Natural killer cell treated with Interleukin-12 subunit alpha and Interleukin-12 subunit beta and Interleukin-15 and Interleukin-18, amount 100 ng/mL, for 72 hours (primary cell): ENCODE data around the gene PLPP7. TPM values are rescaled to one million over a fixed set of nuclear protein-coding genes. Genes with fewer than 3 reads are reported as not detected.
"Not testable (repeated sequence)": the region's sequence is repeated elsewhere in the genome, so short reads cannot be mapped to it uniquely, and the experiment has no call there.

Experiments used
- ATAC-seq, 2 donors: fragments of 150-1000 bp; cut with Tn5 transposase in 1 of 2; sonication (Bioruptor Pico), chemical (Tn5 transposase) in 1 of 2; 2 replicates each; pipeline ENCODE4 v1.10.0; 2021
- DNase-seq: peaks from one replicate; pipeline ENCODE4 v3.0.0; 2022; ENCODE audit warnings: low spot score
- H3K27ac Mint-ChIP-seq, 2 donors: 1 replicate in 1 of 2; 2 replicates in 1 of 2; pipeline ENCODE4 v1.8.0; 2022; ENCODE audit warnings: mixed read lengths in 2 of 2, mild to moderate bottlenecking in 1 of 2, moderate library complexity in 1 of 2
- H3K27me3 Mint-ChIP-seq, 2 donors: 1 replicate in 1 of 2; 2 replicates in 1 of 2; pipeline ENCODE4 v1.8.0; 2022; ENCODE audit warnings: mixed read lengths in 2 of 2
- H3K36me3 Mint-ChIP-seq: one replicate; pipeline ENCODE4 v1.8.0; 2022; ENCODE audit warnings: mixed read lengths
- H3K4me1 Mint-ChIP-seq, 2 donors: 1 replicate in 1 of 2; 2 replicates in 1 of 2; pipeline ENCODE4 v1.8.0; 2022; ENCODE audit warnings: low read depth in 2 of 2, mixed read lengths in 2 of 2, mild to moderate bottlenecking in 1 of 2
- H3K4me3 Mint-ChIP-seq: one replicate; pipeline ENCODE4 v1.8.0; 2022; ENCODE audit warnings: mixed read lengths
- H3K9me3 Mint-ChIP-seq: 2 replicates; pipeline ENCODE4 v1.8.0; 2022; ENCODE audit warnings: mixed read lengths
- total RNA-seq, 2 donors: library from RNA; stranded (reverse); gene quantifications; one replicate each; pipeline ENCODE4 v1.2.3, GENCODE V29; 2022

Gene PLPP7
- under 1 TPM in 1 of 2 donors, not detected in 1; 0.74 TPM for total RNA-seq

DNA sequence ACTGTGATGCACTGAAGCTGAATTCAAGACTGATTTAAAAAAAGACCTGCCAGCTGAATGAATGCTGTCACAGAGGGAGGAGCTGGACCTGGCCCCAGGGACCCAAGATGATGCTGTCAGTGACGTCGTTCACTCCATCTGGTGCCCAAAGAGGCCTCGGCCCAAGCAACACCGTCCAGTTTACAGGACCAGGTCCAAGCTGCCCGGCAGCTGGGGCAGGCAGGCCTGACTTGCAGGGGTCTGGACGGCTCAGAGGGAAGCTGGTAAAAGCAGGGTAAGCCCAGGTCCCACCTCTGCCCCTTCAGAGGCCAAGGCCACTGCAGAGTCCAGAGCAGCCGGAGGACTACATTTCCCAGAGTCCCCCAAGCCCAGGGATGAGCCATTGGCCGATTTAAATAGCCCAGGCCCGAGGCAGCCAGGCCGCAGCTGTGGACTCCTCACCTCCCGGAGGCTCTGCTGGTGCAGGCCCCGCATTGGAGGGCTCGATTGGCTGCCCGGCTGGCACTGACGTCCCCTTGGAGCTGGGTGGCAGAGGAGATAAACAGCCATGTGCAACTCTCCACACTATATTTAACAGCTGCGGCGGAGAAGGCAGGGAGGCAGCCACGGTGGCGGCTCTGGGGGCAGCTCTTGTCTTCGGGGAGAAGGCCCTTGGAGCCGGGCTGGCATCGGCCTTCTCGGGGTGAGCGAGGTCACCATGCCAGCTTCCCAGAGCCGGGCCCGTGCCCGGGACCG lies at the start of gene PLPP7:
PLPP7 (plus strand) TSS at position 423 of the 735 bp plus-strand sequence; CDS start at position 698, 275 bp downstream.
- Mint-ChIP-seq H3K4me3 (no peak within 1 kb of the TSS), H3K4me1 (peaks cover 0 to 6% of the 10 kb centered on the region in 2 donors), H3K36me3 (no peaks in the 10 kb centered on the region), H3K27ac (no peak within 1 kb of the TSS), H3K9me3 (no peaks in the 10 kb centered on the region), H3K27me3 (no peaks in the 10 kb centered on the region)
- ATAC-seq = peak in 1 of 2 donors; percentile 61
- no peak for DNase-seq

DNA sequence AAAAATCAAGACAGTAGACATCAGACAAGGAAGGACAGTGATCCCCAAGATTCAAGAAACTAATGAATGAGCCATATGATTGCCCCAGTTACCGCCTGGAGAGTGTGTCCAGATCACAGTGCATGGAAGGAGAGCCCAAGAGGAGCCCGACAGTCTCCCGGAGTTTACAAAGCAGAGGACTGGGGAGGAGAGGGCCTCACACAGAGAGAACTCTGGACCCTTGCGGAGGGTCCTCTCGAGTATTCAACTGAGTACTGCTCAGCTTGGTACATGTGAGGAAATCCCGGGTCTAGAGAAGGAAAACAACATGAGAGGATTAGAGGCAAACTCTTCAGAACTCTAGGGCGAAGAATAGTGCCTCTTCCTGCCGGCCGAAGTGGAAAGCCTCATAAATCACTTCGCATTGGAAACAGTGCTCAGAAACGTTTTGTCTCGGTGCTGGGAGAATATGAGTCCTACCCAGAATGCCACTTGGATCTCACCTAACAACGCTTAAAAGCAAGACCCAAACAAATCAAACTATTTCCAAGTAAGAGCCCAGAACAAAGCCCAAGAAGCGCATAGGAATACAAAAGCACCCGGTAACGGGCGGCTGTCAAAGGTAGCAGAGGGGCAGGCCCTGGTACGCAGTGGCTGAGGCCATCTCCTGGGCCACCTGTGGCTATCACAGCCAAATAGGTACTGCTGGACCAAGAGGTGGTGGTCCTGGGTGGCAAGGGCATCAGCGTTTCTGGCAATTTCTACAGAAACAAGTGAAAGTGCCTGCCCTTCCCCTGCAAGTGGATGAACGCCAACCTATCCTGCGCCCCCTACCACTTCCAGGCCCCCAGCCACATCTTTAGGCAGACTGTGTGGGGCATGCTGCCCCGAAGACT lies 49.2 kb upstream of the PLPP7 start:
- H3K4me3 Mint-ChIP-seq = no peak overlapping the region
- no peaks in the 10 kb centered on the region for H3K27me3 Mint-ChIP-seq
- no peaks in the 10 kb centered on the region for H3K36me3 Mint-ChIP-seq
- peak overlapping the region in 1 of 2 donors; percentile 98 for H3K27ac Mint-ChIP-seq
- peaks cover 3% of the 10 kb centered on the region for H3K9me3 Mint-ChIP-seq
- no peak for ATAC-seq
- DNase-seq = no peak
- H3K4me1 Mint-ChIP-seq = peaks cover 19 to 25% of the 10 kb centered on the region in 2 donors

DNA sequence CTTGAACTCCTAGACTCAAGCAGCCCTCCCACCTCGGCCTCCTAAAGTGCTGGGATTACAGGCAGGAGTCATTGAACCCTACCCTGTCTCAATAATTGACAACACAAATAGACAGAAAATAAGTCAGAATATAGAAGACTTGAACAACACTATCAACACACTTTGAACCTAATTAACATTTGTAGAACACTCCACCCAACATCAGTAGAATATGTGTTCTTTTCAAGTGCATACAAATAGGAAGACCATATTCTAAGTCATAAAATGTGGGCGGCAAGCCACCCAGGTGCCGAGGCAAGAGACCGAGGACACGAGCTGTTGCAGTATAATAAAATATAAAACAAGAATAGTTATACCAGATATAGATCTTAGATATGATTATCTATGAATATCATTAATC lies 45.2 kb upstream of the PLPP7 start:
- DNase-seq, H3K9me3 Mint-ChIP-seq, H3K4me3 Mint-ChIP-seq, H3K27ac Mint-ChIP-seq, H3K36me3 Mint-ChIP-seq, H3K4me1 Mint-ChIP-seq, ATAC-seq, H3K27me3 Mint-ChIP-seq: not testable (repeated sequence)

- no peaks in the 10 kb centered on the region for H3K27me3 Mint-ChIP-seq
- H3K9me3 Mint-ChIP-seq = peaks cover 3% of the 10 kb centered on the region
- H3K4me3 Mint-ChIP-seq = no peak overlapping the region
- ATAC-seq = no peak
- no peaks in the 10 kb centered on the region for H3K36me3 Mint-ChIP-seq
- H3K4me1 Mint-ChIP-seq = no peaks in the 10 kb centered on the region
- no peak for DNase-seq
- H3K27ac Mint-ChIP-seq = no peak overlapping the region
Observed at GRCh38 chr9:131246618-131247017, 42.9 kb upstream of the PLPP7 start.

DNA sequence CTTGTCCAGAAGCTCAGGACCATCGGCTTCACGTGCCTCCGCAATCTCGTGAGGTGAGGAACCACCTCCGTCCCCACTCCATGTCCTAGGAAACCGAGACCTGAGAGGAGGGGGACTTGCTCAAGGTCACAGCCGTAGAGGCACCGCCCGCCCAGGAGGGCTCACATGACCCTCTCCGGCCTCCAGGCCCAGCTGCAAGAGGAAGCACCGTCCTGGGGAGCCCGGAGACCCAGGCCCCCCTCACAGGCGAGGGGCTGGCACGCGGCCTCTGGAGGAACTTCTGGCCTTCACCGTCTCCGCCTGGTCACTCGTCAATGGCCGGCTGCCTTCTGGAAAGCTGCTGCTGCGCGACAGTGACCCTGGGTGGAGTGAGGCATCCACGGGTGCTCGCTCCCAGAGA lies 37.4 kb upstream of the PLPP7 start:
- Mint-ChIP-seq H3K4me3 (peak overlapping the region; percentile 86), H3K27ac (peak overlapping the region; percentile 94 to 100), H3K36me3 (no peaks in the 10 kb centered on the region), H3K4me1 (peaks cover 22 to 25% of the 10 kb centered on the region in 2 donors), H3K9me3 (no peaks in the 10 kb centered on the region), H3K27me3 (no peaks in the 10 kb centered on the region)
- no peak for ATAC-seq
- DNase-seq = no peak

- ATAC-seq (no peak), DNase-seq (no peak)
- Mint-ChIP-seq H3K4me3 (peak overlapping the region; percentile 86), H3K9me3 (no peaks in the 10 kb centered on the region), H3K36me3 (no peaks in the 10 kb centered on the region), H3K27ac (peak overlapping the region; percentile 94 to 100), H3K4me1 (peaks cover 31 to 36% of the 10 kb centered on the region in 2 donors), H3K27me3 (no peaks in the 10 kb centered on the region)
Observed at GRCh38 chr9:131253891-131254491, 35.5 kb upstream of the PLPP7 start.

DNA sequence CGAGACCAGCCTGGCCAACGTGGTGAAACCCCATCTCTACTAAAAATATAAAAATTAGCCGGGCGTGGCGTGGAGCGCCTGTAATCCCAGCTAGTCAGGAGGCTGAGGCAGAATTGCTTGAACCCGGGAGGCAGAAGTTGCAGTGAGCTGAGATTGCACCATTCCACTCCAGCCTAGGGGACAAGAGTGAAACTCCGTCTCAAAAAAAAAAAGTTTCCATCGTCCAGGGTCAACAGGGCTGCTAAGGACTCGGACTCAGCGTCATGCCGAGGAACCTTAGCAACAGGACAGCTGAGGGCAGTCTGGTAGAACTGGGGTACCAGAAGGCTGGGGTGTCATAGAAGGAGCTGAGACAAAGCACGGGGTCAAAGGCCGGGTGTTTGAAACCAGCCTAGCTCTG lies 34.9 kb upstream of the PLPP7 start:
- H3K4me3 Mint-ChIP-seq = peak overlapping the region; percentile 86
- H3K27me3 Mint-ChIP-seq = no peaks in the 10 kb centered on the region
- peak overlapping the region; percentile 94 to 100 for H3K27ac Mint-ChIP-seq
- ATAC-seq (no peak), DNase-seq (no peak)
- peaks cover 33 to 36% of the 10 kb centered on the region in 2 donors for H3K4me1 Mint-ChIP-seq
- no peaks in the 10 kb centered on the region for H3K36me3 Mint-ChIP-seq
- no peaks in the 10 kb centered on the region for H3K9me3 Mint-ChIP-seq

- Mint-ChIP-seq H3K4me1 (peaks cover 36 to 39% of the 10 kb centered on the region in 2 donors), H3K36me3 (no peaks in the 10 kb centered on the region), H3K9me3 (no peaks in the 10 kb centered on the region), H3K4me3 (peak overlapping the region; percentile 98), H3K27me3 (no peaks in the 10 kb centered on the region), H3K27ac (peak overlapping the region; percentile 94 to 100)
- ATAC-seq (peak in 1 of 2 donors; percentile 41), DNase-seq (peak; percentile 56)
Observed at GRCh38 chr9:131255676-131256197, 33.8 kb upstream of the PLPP7 start.

DNA sequence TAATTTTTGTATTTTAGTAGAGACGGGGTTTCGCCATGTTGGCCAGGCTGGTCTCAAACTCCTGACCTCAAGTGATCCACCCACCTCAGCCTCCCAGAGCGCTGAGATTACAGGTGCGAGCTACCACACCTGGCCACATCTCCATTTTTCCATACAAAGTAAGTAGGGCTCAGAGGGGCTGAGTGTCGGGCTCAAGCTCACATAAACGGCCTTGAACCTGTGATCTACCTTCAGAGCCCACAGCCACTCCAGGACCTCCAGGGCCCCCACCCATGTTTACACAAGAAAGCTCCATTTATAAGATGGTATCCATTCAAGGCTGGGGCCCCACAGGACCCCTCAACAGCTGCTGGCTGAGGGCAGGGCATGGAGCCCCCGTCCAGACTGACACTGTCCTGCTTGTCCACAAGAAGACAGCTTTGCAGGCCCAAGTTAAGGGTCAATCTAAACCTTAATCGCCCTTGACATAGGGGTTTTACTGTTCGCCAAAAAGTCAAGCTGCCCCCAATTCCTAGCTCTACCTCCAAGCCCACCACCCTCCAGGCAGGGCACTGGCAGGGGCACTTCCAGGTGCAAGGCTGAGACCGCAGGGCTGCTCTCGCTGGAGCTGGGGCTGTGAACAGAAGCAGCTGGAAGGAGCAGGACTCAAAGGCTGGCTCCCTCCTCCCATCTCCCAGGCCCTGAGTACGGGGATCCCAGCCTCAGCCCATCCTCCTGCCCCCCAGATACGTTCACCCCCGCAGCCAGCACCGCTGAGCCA lies 32.1 kb upstream of the PLPP7 start:
- peak overlapping the region; percentile 98 for H3K4me3 Mint-ChIP-seq
- H3K9me3 Mint-ChIP-seq = no peaks in the 10 kb centered on the region
- H3K4me1 Mint-ChIP-seq = peaks cover 36 to 43% of the 10 kb centered on the region in 2 donors
- H3K27ac Mint-ChIP-seq = peak overlapping the region; percentile 94 to 100
- H3K27me3 Mint-ChIP-seq = no peaks in the 10 kb centered on the region
- ATAC-seq (no peak), DNase-seq (peak; percentile 58)
- H3K36me3 Mint-ChIP-seq = peaks cover 1% of the 10 kb centered on the region

- peak overlapping the region; percentile 94 to 100 for H3K27ac Mint-ChIP-seq
- peak; percentile 32 for DNase-seq
- H3K9me3 Mint-ChIP-seq = no peaks in the 10 kb centered on the region
- no peak overlapping the region for H3K4me3 Mint-ChIP-seq
- no peaks in the 10 kb centered on the region for H3K27me3 Mint-ChIP-seq
- H3K4me1 Mint-ChIP-seq = peaks cover 35 to 42% of the 10 kb centered on the region in 2 donors
- no peak for ATAC-seq
- H3K36me3 Mint-ChIP-seq = peaks cover 7% of the 10 kb centered on the region
Observed at GRCh38 chr9:131258186-131258585, 31.3 kb upstream of the PLPP7 start.

DNA sequence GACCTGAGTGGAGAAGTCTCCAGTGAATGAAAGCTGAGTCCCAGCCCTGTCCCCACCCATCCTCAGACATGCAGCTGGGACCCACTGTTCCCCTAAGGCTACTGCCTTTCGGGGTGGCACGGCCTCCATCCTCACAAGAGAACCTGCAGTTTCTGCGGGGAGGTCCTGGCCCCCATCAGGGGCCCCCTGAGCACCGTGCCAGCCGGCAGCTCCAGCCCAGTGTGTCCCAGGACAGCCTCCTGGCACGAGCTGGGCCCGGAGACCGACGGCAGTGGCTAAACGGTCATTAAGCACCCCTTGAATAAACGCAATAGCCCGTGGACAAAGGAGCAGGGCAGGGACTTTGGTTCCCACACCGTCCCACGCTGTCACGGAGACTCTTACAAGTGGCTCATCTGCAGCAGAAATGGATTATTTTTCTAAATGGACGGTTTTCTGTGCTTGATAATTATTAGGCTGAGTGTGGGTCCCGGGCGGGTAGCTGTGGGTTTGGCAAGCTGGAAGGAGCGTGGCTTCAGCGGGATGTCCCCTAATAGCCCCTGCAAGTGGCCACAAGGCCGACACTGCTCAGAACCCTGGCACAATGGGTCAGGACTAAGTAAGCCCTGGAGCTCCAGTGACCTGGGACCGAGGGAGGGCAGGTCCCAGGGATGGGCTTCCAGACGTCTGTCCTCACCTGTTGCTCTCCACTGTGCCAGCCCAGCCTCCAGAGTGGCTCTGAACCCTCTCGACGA lies 30.7 kb upstream of the PLPP7 start:
- Mint-ChIP-seq H3K36me3 (peaks cover 7% of the 10 kb centered on the region), H3K27me3 (no peaks in the 10 kb centered on the region), H3K4me3 (no peak overlapping the region), H3K27ac (peak overlapping the region; percentile 69 to 100), H3K4me1 (peaks cover 36 to 42% of the 10 kb centered on the region in 2 donors), H3K9me3 (no peaks in the 10 kb centered on the region)
- ATAC-seq (no peak), DNase-seq (peak; percentile 56)

DNA sequence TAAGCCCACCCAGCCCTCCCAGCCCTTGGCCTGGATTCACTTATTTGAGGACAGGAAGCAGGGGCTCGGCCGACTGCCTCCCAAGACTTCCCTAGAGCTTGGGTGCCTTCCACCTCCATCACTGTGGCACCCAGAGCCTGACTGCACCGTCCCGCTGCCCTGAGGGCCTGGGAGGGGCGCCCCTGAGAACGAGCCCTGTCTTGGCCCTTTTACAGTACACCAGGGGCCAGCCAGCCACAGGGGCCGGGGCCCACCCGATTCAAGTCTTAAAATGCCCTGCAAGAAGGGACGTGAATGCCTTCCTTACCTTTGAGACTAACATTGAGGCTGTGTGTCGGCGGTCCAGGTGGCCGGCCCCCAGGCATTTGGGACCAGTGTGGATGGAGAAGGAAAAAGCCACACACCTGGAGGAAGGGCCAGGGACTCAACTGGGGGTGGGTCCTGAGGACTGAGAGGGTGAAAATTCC lies 30.1 kb upstream of the PLPP7 start:
- Mint-ChIP-seq H3K36me3 (peaks cover 7% of the 10 kb centered on the region), H3K4me3 (no peak overlapping the region), H3K4me1 (peaks cover 34 to 45% of the 10 kb centered on the region in 2 donors), H3K27ac (peak overlapping the region; percentile 57 to 69), H3K27me3 (no peaks in the 10 kb centered on the region), H3K9me3 (no peaks in the 10 kb centered on the region)
- ATAC-seq (no peak), DNase-seq (no peak)
